Cerebellar cortex (tissue), 1 donor: ENCODE measurements around the gene LRRTM4.
"Not testable (repeated sequence)": the region's sequence is repeated elsewhere in the genome, so short reads cannot be mapped to it uniquely, and the experiment has no call there.

Source experiments
- DNase-seq: peaks from one replicate; pipeline ENCODE4 v3.0.0-alpha.2; 2015; ENCODE audit warnings: low spot score

The LRRTM4 gene

DNA sequence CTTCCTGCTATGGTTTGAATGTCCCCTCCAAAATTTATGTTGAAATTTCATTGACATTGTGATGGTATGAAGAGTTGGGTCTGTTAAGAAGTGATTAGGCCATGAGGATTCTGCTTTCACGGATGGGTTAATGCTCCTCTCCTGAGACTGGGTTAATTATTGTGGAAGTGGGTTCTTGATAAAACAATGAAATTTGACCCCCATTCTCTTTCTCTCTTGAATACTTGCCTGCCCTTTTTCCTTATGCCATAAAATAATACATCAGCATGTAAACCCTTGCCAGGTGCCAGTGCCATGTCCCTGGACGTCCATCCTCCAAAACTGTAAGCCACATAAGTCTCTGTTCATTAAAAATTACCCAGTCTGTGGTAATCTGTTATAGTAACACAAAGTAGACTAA is 352.8 kb downstream of the LRRTM4 start:
- no peak for DNase-seq

DNA sequence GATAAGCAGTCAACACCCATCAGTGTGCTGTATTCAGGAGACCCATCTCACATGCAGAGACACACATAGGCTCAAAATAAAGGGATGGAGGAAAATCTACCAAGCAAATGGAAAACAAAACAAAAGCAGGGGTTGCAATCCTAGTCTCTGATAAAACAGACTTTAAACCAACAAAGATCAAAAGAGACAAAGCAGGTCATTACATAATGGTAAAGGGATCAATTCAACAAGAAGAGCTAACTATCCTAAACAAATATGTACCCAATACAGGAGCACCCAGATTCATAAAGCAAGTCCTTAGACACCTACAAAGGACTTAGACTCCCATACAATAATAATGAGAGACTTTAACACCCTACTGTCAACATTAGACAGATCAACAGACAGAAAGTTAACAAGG is 358.2 kb downstream of the LRRTM4 start:
- DNase-seq: not testable (repeated sequence)

GRCh38 chr2:77161009-77161408 is 361.2 kb downstream of the LRRTM4 start:
- DNase-seq: no peak

GRCh38 chr2:77156599-77156998 is 365.6 kb downstream of the LRRTM4 start:
- DNase-seq: no peak

DNA sequence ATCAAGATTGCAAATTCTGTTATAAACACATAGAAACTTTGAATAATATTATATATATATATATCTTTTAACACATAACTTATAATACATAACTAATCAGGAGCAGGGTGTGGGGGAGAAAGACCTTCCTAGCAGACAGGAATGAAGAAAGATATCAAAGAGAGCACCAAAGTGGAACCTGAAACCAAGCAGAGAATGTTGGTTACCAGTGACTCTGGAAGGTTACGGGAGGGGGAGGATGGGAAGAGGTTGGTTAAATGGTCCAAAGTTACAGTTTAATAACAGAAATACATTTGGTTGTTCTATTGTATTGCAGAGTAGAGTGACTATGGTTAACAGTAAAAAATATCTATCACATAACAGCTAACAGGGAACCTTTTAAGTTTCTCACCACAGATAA is 366.7 kb downstream of the LRRTM4 start:
- no peak for DNase-seq

GRCh38 chr2:77149565-77149964 is 372.6 kb downstream of the LRRTM4 start:
- DNase-seq: no peak

DNA sequence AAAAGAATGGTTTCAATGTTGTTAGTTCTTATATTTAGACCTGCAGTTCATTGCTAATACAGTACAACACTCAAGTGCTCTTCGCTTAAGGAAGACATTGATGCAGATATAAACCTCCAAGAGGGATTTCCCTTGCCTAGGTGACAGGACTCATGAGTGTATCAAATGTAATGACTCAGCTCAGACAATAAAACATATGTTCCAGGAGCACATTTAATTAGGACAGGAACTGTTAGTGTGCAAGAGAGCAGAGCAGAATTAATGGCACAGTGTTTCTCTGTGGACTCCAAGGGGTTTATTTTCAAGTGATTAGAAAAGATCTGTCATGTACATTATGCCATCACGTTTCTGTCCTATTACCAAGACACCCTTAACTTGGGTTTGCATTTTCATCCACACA is 375.0 kb downstream of the LRRTM4 start:
- DNase-seq: no peak

- no peak for DNase-seq
These were observed 377.4 kb downstream of the LRRTM4 start for GRCh38 chr2:77144772-77145171.

GRCh38 chr2:77142141-77142540 is 380.0 kb downstream of the LRRTM4 start:
- no peak for DNase-seq

- not testable (repeated sequence) for DNase-seq
These were observed 393.7 kb downstream of the LRRTM4 start for GRCh38 chr2:77128479-77128878.

GRCh38 chr2:77127345-77127744 is 394.8 kb downstream of the LRRTM4 start:
- DNase-seq: no peak

GRCh38 chr2:77121518-77121917 is 400.7 kb downstream of the LRRTM4 start:
- no peak for DNase-seq

DNA sequence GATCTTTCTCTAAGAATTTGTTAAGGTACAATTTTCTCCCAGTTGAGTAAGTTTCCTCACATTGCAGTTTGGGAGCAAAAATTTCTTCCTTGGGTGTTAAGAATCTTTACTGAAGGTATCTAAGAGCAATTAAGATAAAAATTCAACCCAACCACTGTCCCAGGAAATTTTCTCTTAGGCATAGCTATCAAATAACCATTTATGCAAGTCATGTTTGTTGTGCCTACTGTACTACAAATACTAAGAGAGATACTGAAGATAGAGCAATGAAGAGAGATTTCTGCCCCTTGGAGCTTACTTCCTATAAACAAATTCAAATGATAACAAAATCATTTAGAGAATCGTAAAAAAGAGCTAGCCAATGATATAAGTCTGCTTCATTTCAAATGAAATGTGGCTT is 402.8 kb downstream of the LRRTM4 start:
- no peak for DNase-seq

GRCh38 chr2:77108915-77109314 is 413.3 kb downstream of the LRRTM4 start:
- no peak for DNase-seq

GRCh38 chr2:77105008-77105407 is 417.2 kb downstream of the LRRTM4 start:
- no peak for DNase-seq

- no peak for DNase-seq
These were observed 417.6 kb downstream of the LRRTM4 start for GRCh38 chr2:77104554-77104953.

GRCh38 chr2:77102927-77103326 is 419.2 kb downstream of the LRRTM4 start:
- no peak for DNase-seq

GRCh38 chr2:77101796-77102452 is 420.3 kb downstream of the LRRTM4 start:
- no peak for DNase-seq

GRCh38 chr2:77099961-77100360 is 422.2 kb downstream of the LRRTM4 start:
- no peak for DNase-seq

GRCh38 chr2:77095525-77095924 is 426.7 kb downstream of the LRRTM4 start:
- DNase-seq: not testable (repeated sequence)

DNA sequence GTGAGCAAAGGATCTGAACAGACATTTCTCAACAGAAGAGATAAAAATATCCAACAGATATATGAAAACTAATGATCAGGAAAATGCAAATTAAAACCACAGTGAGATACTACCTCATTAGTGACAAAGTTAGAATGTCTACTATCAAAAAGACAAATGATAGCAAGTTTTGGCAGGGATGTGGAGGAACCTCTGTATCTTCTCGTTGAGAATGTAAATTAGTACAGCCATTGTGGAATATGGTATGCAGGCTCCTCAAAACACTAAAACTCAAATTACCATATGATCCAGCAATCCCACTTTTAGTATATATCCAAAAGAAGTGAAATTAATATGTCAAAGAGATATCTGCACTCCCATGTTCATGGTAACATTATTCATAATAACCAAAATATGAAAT is 427.1 kb downstream of the LRRTM4 start:
- no peak for DNase-seq

GRCh38 chr2:77088424-77088823 is 433.8 kb downstream of the LRRTM4 start:
- DNase-seq: not testable (repeated sequence)

DNA sequence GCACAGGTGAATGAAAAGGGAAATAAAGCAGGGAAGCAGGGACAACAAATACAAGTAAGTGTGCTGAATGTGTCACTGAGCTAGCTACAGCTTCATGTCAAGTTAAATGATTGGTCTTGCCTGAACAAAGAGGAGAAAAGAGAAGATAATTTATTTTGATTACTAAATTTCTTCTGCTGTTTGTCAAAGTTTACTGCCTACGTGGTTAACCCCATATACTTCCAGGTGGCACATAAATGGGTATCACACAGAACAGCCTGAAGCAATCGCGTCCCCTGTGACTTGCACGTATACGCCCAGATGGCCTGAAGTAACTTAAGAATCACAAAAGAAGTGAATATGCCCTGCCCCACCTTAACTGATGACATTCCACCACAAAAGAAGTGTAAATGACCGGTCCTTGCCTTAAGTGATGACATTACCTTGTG is 434.2 kb downstream of the LRRTM4 start:
- DNase-seq: no peak

- no peak for DNase-seq
These were observed 435.7 kb downstream of the LRRTM4 start for GRCh38 chr2:77086478-77086877.
